IMR-90 (cell line): Measurements from ENCODE around the gene ENTPD7. TPM values are rescaled to one million over a fixed set of nuclear protein-coding genes. Genes with fewer than 3 reads are reported as not detected.

Experiments used
- ATAC-seq: fragments of 200-7000 bp; cut with Tn5 transposase; 2 replicates; pipeline ENCODE4 v1.9.1; 2020; ENCODE audit warnings: low read depth, mild to moderate bottlenecking, moderate library complexity
- BruUV-seq: library from RNA; stranded (reverse); fragments of 400-500 nt; replicated peaks from 2 replicates; lab custom pipeline; 2021; lab: Mats Ljungman, UMichigan
- CTCF ChIA-PET: fragments of 300-600 bp; formaldehyde crosslinking; extraction: SDS; loops from one replicate; lab custom pipeline; 2021; ENCODE audit warnings: antibody characterized with exemption; lab: Yijun Ruan, JAX
- POLR2A ChIA-PET: fragments of 300-600 bp; sonication (Branson Sonifier 250); formaldehyde crosslinking; loops from one replicate; lab custom pipeline; 2022; ENCODE audit warnings: antibody characterized with exemption; ENCODE audit not compliant: unreplicated experiment; lab: Charles Lee
- DNase-seq: peaks from one replicate; pipeline ENCODE4 v3.0.0; 2013
- H2AFZ ChIP-seq: replicated peaks from 2 replicates; pipeline ENCODE3; 2013; ENCODE audit warnings: low read length, mild to moderate bottlenecking; ENCODE audit not compliant: poor library complexity
- H2AK5ac ChIP-seq: 2 replicates; pipeline ENCODE4 v1.6.1; 2013; ENCODE audit warnings: low read depth, low read length, inconsistent platforms
- H2AK9ac ChIP-seq: replicated peaks from 2 replicates; pipeline ENCODE3; 2013; ENCODE audit warnings: mild to moderate bottlenecking, low read depth, low read length, moderate library complexity; ENCODE audit not compliant: poor library complexity
- H2BK120ac ChIP-seq: 2 replicates; pipeline ENCODE4 v1.6.1; 2013; ENCODE audit warnings: low read depth, low read length, inconsistent platforms
- H2BK15ac ChIP-seq: 3 replicates; pipeline ENCODE4 v1.6.1; 2013; ENCODE audit warnings: low read depth, low read length, inconsistent platforms
- H2BK20ac ChIP-seq: 2 replicates; pipeline ENCODE4 v1.6.1; 2013; ENCODE audit warnings: low read depth, mild to moderate bottlenecking, inconsistent platforms, low read length, moderate library complexity
- H2BK5ac ChIP-seq: 2 replicates; pipeline ENCODE4 v1.6.1; 2013; ENCODE audit warnings: mild to moderate bottlenecking, low read depth, low read length, inconsistent platforms; ENCODE audit not compliant: poor library complexity, severe bottlenecking
- H3K14ac ChIP-seq: replicated peaks from 2 replicates; pipeline ENCODE4 v1.6.1; 2013; ENCODE audit warnings: low read depth, low read length, inconsistent platforms
- H3K18ac ChIP-seq: 2 replicates; pipeline ENCODE4 v1.6.1; 2013; ENCODE audit warnings: low read depth, low read length, control low read depth
- H3K23ac ChIP-seq: 2 replicates; pipeline ENCODE4 v1.6.1; 2013; ENCODE audit warnings: low read depth, low read length, inconsistent platforms
- H3K27ac ChIP-seq: 2 replicates; pipeline ENCODE4 v1.5.1; 2013; ENCODE audit warnings: mild to moderate bottlenecking, control low read depth, low read length; ENCODE audit not compliant: insufficient read depth
- H3K27me3 ChIP-seq: 2 replicates; pipeline ENCODE4 v1.6.1; 2013; ENCODE audit warnings: low read length; ENCODE audit not compliant: control insufficient read depth, insufficient read depth
- H3K36me3 ChIP-seq: 2 replicates; pipeline ENCODE4 v1.6.1; 2013; ENCODE audit warnings: low read length, mixed read lengths; ENCODE audit not compliant: control insufficient read depth, insufficient read depth
- H3K4ac ChIP-seq: 2 replicates; pipeline ENCODE4 v1.6.1; 2013; ENCODE audit warnings: low read depth, low read length, inconsistent platforms
- H3K4me1 ChIP-seq: 2 replicates; pipeline ENCODE4 v1.6.1; 2013; ENCODE audit warnings: low read length, mixed read lengths; ENCODE audit not compliant: control insufficient read depth, insufficient read depth
- H3K4me2 ChIP-seq: 2 replicates; pipeline ENCODE4 v1.6.1; 2013; ENCODE audit warnings: low read depth, mild to moderate bottlenecking, control low read depth, low read length, moderate library complexity
- H3K4me3 ChIP-seq: 2 replicates; pipeline ENCODE4 v1.5.1; 2013; ENCODE audit warnings: low read depth, mild to moderate bottlenecking, control low read depth, low read length, moderate library complexity; ENCODE audit not compliant: insufficient read depth
- H3K56ac ChIP-seq: 2 replicates; pipeline ENCODE4 v1.6.1; 2013; ENCODE audit warnings: low read length, inconsistent platforms; ENCODE audit not compliant: insufficient read depth; ENCODE audit errors: extremely low read depth
- H3K79me1 ChIP-seq, 2 experiments: 2 replicates each; pipeline ENCODE4 v1.6.1; 2013; ENCODE audit warnings: low read length in 2 of 2, inconsistent platforms in 1 of 2, low read depth in 1 of 2
- H3K9ac ChIP-seq: 2 replicates; pipeline ENCODE4 v1.6.1; 2013; ENCODE audit warnings: low read depth, low read length, control low read depth
- H3K9me1 ChIP-seq: 2 replicates; pipeline ENCODE4 v1.6.1; 2013; ENCODE audit warnings: low read length, inconsistent platforms; ENCODE audit not compliant: insufficient read depth
- H3K9me3 ChIP-seq: 2 replicates; pipeline ENCODE4 v1.6.1; 2013; ENCODE audit warnings: low read length; ENCODE audit not compliant: control insufficient read depth, insufficient read depth
- H4K20me1 ChIP-seq: 2 replicates; pipeline ENCODE4 v1.6.1; 2013; ENCODE audit warnings: low read length, inconsistent platforms; ENCODE audit not compliant: insufficient read depth
- H4K5ac ChIP-seq: 2 replicates; pipeline ENCODE4 v1.6.1; 2013; ENCODE audit warnings: mild to moderate bottlenecking, low read depth, low read length, control low read depth
- H4K8ac ChIP-seq, 2 experiments: 2 replicates each; pipeline ENCODE4 v1.6.1; 2013; ENCODE audit warnings: low read depth in 2 of 2, low read length in 2 of 2, control low read depth in 1 of 2, inconsistent platforms in 1 of 2
- H4K91ac ChIP-seq: 2 replicates; pipeline ENCODE4 v1.6.1; 2013; ENCODE audit warnings: low read depth, low read length, inconsistent platforms; ENCODE audit not compliant: insufficient read depth
- CHD1 ChIP-seq: IDR thresholded peaks from 2 replicates; pipeline ENCODE4 v1.6.1; 2012; ENCODE audit warnings: low read depth, low read length, improper control_type of control experiment
- MAZ ChIP-seq: IDR thresholded peaks from 2 replicates; pipeline ENCODE4 v1.6.1; 2012; ENCODE audit warnings: low read depth, mild to moderate bottlenecking, low read length, improper control_type of control experiment, moderate library complexity, borderline replicate concordance
- POLR2A ChIP-seq: IDR thresholded peaks from 2 replicates; pipeline ENCODE4 v1.6.1; 2012; ENCODE audit warnings: mild to moderate bottlenecking, low read depth, low read length
- RCOR1 ChIP-seq: IDR thresholded peaks from 2 replicates; pipeline ENCODE4 v1.6.1; 2012; ENCODE audit warnings: mild to moderate bottlenecking, low read length, improper control_type of control experiment; ENCODE audit not compliant: insufficient replicate concordance
- WGBS, 2 experiments: methylation state at CpG; one replicate each; pipeline versions ENCODE4 v1.1.5 to v1.1.7; 2013; ENCODE audit warnings: missing lambda C conversion rate in 2 of 2; ENCODE audit not compliant: insufficient read length in 1 of 2; ENCODE audit errors: extremely low coverage in 2 of 2; 5-methylcytosine and 5-hydroxymethylcytosine counted together
- dilution Hi-C: fragments of 300-500 bp; cut with HindIII; formaldehyde crosslinking; loops from one replicate; pipeline ENCODE4 v1.14.3; 2018; ENCODE audit warnings: low sequenced_read_pairs; ENCODE audit not compliant: unreplicated experiment
- in situ Hi-C: fragments of 300-500 bp; cut with MboI; formaldehyde crosslinking; loops from 3 replicates; pipeline ENCODE4 v1.14.3; 2019; ENCODE audit warnings: low sequenced_read_pairs, inconsistent platforms, mixed read lengths
- intact Hi-C: fragments of 100-400 bp; cut with micrococcal nuclease; formaldehyde crosslinking; loops from 2 replicates; pipeline ENCODE4 v1.10.0; 2022
- polyA plus RNA-seq, 3 experiments: library from polyadenylated mRNA; depleted of rRNA; stranded (reverse); fragments of >200 nt; gene quantifications; 2 replicates each; pipeline ENCODE4 v1.2.3, GENCODE V29; 2012; ENCODE audit warnings: low replicate concordance in 1 of 3
- total RNA-seq: library from RNA; depleted of rRNA; stranded (reverse); fragments of >200 nt; gene quantifications from 2 replicates; pipeline ENCODE4 v1.2.3, GENCODE V29; 2012

ENTPD7 gene
- total and polyA plus RNA-seq, 2 of the 4 experiments (the other 2 are of a cell fraction), result 8.0 to 23.3 TPM

- dilution Hi-C loops, result no loop called here
These were observed 30.2 kb downstream of the ENTPD7 start for GRCh38 chr10:99689461-99689860.

More at GRCh38 chr10:99689461-99689860, 30.2 kb downstream of the ENTPD7 start:
- Histone ChIP-seq H3K4ac (no peak overlapping the region), H4K91ac (no peak overlapping the region), H3K56ac (no peak overlapping the region), H3K23ac (no peak overlapping the region), H3K36me3 (peaks cover 19% of the 10 kb centered on the region), H3K4me1 (peaks cover 8% of the 10 kb centered on the region; the same call in 1 of the 2 replicates), H3K14ac (no peak overlapping the region), H3K9me1 (no peaks in the 10 kb centered on the region; the same call in none of the 2 replicates), H4K8ac (no peak overlapping the region), H2AK5ac (no peak overlapping the region), H3K27me3 (no peaks in the 10 kb centered on the region), H2BK120ac (no peak overlapping the region), H3K9ac (no peak overlapping the region), H4K5ac (no peak overlapping the region), H4K20me1 (no peaks in the 10 kb centered on the region), H3K18ac (no peak overlapping the region), H2AFZ (no peak overlapping the region), H3K4me2 (no peak overlapping the region), H2BK5ac (peak overlapping the region; percentile 18), H2BK15ac (no peak overlapping the region), H3K9me3 (no peaks in the 10 kb centered on the region), H3K27ac (no peak overlapping the region), H3K79me1 (peaks cover 3 to 8% of the 10 kb centered on the region in 2 experiments), H2BK20ac (no peak overlapping the region), H3K4me3 (no peak overlapping the region), H2AK9ac (no peak overlapping the region)
- TF ChIP-seq POLR2A (no peak), CHD1 (no peak), RCOR1 (no peak), MAZ (no peak)
- intact Hi-C loops, result no loop called here
- no TSS peak for BruUV-seq
- no peak for ATAC-seq
- ChIA-PET POLR2A (no interaction called here), CTCF (no interaction called here)
- peak; percentile 33 for DNase-seq
- no CpG with 5 or more reads among the region's 1 CpG for WGBS, 2 experiments
- in situ Hi-C loops, result no loop called here
